Naive thymus-derived CD8-positive, alpha-beta T cell (primary cell): ENCODE results near the gene PNPO. TPM values are rescaled to one million over a fixed set of nuclear protein-coding genes. Genes with fewer than 3 reads are reported as not detected.

Experiments used
- ATAC-seq, 2 donors: fragments of 150-1000 bp; cut with Tn5 transposase in 1 of 2; sonication (Bioruptor Pico), chemical (Tn5 transposase) in 1 of 2; 1 replicate in 1 of 2; 2 replicates in 1 of 2; pipeline ENCODE4 v1.10.0; 2021; ENCODE audit warnings: mild to moderate bottlenecking in 2 of 2, moderate library complexity in 2 of 2
- POLR2A ChIA-PET: fragments of 350-600 bp; sonication (Branson Sonifier 250); formaldehyde crosslinking; loops from one replicate; lab custom pipeline; 2021; ENCODE audit warnings: antibody characterized with exemption; lab: Charles Lee
- DNase-seq, 10 donors: peaks; one replicate each; pipeline versions ENCODE4 v3.0.0 to v3.0.0-alpha.2; 2020 to 2022
- H3K27ac Mint-ChIP-seq, 10 donors: one replicate each; pipeline ENCODE4 v1.8.0; 2020 to 2022; ENCODE audit warnings: mild to moderate bottlenecking in 10 of 10, mixed read lengths in 10 of 10, moderate library complexity in 4 of 10, inconsistent platforms in 1 of 10
- H3K27me3 Mint-ChIP-seq, 5 donors: one replicate each; pipeline ENCODE4 v1.8.0; 2021 to 2022; ENCODE audit warnings: mixed read lengths in 5 of 5
- H3K36me3 Mint-ChIP-seq, 3 donors: one replicate each; pipeline ENCODE4 v1.8.0; 2020 to 2022; ENCODE audit warnings: mixed read lengths in 3 of 3, mild to moderate bottlenecking in 2 of 3, inconsistent platforms in 1 of 3
- H3K4me1 Mint-ChIP-seq, 4 donors: one replicate each; pipeline ENCODE4 v1.8.0; 2021 to 2022; ENCODE audit warnings: mixed read lengths in 4 of 4
- H3K4me3 Mint-ChIP-seq, 10 donors: one replicate each; pipeline ENCODE4 v1.8.0; 2020 to 2022; ENCODE audit warnings: mild to moderate bottlenecking in 10 of 10, mixed read lengths in 10 of 10, moderate library complexity in 6 of 10, inconsistent platforms in 1 of 10
- H3K9me3 Mint-ChIP-seq, 9 donors: one replicate each; pipeline ENCODE4 v1.8.0; 2020 to 2022; ENCODE audit warnings: mixed read lengths in 9 of 9, mild to moderate bottlenecking in 3 of 9, inconsistent platforms in 1 of 9, moderate library complexity in 1 of 9
- polyA plus RNA-seq, 3 donors: library from polyadenylated mRNA; unstranded; fragments of 300-500 nt; fragmentation: Illumina TruSeq; gene quantifications; one replicate each; pipeline ENCODE4 v1.2.3, GENCODE V29; 2021
- total RNA-seq, 8 experiments: library from RNA in 2 of 8; stranded (reverse) in 2 of 8; gene quantifications; one replicate each; pipeline ENCODE4 v1.2.3 and lab custom pipeline; 2021 to 2026

The PNPO gene
- total and polyA plus RNA-seq, 5 experiments from 2014 or later: 17.2 to 31.8 (median 26.0) TPM

DNA sequence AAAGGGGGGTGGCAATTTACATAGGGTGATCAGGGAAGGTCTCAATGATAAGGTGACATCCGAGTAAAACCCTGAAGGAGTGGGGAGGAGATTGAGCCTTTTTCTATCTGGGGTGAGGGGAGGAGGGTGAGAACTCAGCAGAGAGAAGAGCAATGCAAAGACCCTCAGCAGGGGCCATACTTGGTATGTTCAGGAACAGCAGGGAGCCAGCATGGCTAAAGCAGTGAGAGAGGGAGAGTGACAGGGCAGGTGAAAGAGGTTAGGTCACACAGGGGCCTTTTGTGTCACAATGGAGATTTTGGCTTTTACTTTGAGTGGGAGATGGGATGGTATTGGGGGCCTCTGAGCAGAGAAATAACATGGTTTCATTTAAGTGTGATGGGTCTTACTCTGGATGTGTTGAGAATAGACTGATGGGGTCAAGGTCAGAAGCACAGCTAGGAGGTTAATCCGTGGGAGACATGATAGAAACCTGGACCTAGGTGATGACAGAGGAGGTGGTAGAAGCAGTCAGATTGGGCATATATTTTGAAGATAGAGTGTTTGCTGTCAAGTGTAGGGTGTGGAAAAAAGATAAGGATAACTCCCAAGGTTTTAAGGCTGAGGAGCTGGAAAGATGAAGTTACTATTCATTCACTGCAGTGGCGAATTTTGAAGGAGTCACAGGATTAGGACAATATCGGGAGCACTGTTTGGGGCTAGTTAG, 39.2 kb upstream of the PNPO start:
- no peak overlapping the region for H3K4me3 Mint-ChIP-seq
- ATAC-seq (no peak), DNase-seq (no peak)
- H3K9me3 Mint-ChIP-seq: no peaks in the 10 kb centered on the region
- POLR2A ChIA-PET: no interaction called here
- peaks cover 0 to 70% (median 9%) of the 10 kb centered on the region in 3 donors for H3K36me3 Mint-ChIP-seq
- peaks cover 40 to 82% (median 70%) of the 10 kb centered on the region in 4 donors for H3K4me1 Mint-ChIP-seq
- H3K27me3 Mint-ChIP-seq: no peaks in the 10 kb centered on the region
- peak overlapping the region in 2 of 10 donors; percentile 19 to 58 for H3K27ac Mint-ChIP-seq

DNA sequence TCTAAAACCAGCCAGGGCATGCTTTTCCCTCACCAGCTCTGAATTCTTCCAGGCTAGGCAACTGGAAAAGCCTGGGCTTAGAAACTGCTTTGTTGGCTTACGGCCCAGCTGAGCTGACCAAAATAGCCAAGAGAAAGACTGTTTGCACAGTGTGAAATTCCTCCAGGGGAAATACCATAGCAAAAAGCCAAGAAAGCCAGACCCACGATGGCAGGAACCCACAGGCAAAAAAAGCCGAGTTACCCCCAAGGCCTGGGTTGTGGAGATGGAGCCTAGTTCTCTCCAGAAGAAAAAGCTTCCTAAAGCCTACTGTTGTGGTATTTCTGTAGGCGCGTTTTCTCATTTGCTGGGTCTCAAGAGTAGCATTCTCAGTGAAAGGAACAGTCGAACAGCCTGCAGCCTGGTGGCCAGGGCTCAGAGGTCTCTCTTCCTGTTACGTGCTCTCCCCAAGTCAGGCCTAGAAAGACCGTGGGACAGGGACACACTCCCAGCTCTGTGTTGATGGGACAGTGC, 36.1 kb upstream of the PNPO start:
- POLR2A ChIA-PET: interaction anchor here (1.9 kb wide), 1 partner anchor 10 kb away, joined by 12 read pairs; the partner anchor contains the start of gene SP2
- Mint-ChIP-seq H3K27ac (peak overlapping the region in 3 of 10 donors; percentile 42 to 85 (median 80)), H3K4me1 (peaks cover 38 to 77% (median 53%) of the 10 kb centered on the region in 4 donors), H3K36me3 (peaks cover 0 to 66% (median 5%) of the 10 kb centered on the region in 3 donors), H3K27me3 (no peaks in the 10 kb centered on the region), H3K9me3 (no peaks in the 10 kb centered on the region), H3K4me3 (no peak overlapping the region)
- DNase-seq (no peak), ATAC-seq (no peak)

DNA sequence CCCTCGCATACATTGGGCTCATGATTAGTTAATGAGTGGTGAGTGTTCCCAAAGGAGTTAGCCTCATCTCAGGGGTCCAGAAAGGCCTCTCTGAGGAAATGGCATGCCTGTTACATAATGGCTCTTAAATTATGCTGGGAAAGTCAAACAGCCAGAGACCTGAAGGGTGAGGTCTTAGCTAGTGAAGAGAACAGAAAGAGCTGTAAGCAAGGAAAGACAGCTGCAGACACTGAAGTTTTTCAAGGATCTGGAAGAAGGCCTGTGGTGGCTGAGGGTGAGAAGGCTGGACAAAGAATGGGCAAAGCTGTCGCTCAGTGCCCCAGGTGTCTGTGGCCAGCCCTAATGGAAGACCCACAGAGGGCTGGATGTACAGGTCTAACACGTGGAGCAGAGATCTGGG, 34.9 kb upstream of the PNPO start:
- ATAC-seq: no peak
- POLR2A ChIA-PET: no interaction called here
- Mint-ChIP-seq H3K27me3 (no peaks in the 10 kb centered on the region), H3K36me3 (peaks cover 0 to 60% (median 5%) of the 10 kb centered on the region in 3 donors), H3K4me3 (peak overlapping the region in 1 of 10 donors; percentile 39), H3K9me3 (no peaks in the 10 kb centered on the region), H3K4me1 (peaks cover 39 to 76% (median 52%) of the 10 kb centered on the region in 4 donors), H3K27ac (peak overlapping the region in 4 of 10 donors; percentile 30 to 80 (median 47))
- DNase-seq: no peak

DNA sequence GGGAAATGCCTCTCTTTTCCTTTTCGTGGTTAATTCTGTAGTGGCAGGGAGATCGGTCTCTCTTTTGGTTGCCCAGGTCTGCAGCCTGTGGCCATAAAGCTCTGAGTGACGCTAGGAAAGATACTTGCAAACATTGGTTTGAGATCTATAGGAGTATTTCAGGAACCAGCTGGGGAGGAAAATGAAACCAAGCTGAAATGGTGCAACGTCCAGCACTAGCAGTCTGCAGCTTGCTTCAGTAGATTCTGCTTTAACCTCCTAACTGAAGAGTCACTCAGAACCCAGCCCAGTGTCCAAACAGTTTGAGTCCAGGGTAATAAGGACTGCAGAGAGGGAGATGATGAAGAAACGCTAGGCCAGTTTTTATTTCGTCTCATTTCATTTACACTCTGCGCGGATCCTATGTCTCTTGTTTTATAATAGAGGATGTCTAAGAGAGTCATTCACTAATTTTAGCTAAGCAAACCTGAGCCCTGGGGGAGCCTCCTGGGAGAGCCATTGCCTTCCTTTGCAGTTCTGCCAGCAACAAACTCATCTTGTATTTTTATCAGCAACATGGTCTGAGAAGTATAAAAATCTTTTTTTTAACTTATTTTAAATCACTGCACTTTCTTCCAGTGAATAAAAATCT, 33.3 kb upstream of the PNPO start:
- Mint-ChIP-seq H3K4me3 (no peak overlapping the region), H3K27me3 (no peaks in the 10 kb centered on the region), H3K4me1 (peaks cover 34 to 67% (median 44%) of the 10 kb centered on the region in 4 donors), H3K27ac (peak overlapping the region in 1 of 10 donors; percentile 83), H3K9me3 (no peaks in the 10 kb centered on the region), H3K36me3 (peaks cover 0 to 58% (median 5%) of the 10 kb centered on the region in 3 donors)
- POLR2A ChIA-PET: interaction anchor here (0.7 to 1.1 kb wide), 2 partner anchors 13 to 1302 kb away, joined by 3 to 5 read pairs; partner anchors contain the start of genes ABI3, GNGT2 and SP2
- ATAC-seq (no peak), DNase-seq (no peak)

DNA sequence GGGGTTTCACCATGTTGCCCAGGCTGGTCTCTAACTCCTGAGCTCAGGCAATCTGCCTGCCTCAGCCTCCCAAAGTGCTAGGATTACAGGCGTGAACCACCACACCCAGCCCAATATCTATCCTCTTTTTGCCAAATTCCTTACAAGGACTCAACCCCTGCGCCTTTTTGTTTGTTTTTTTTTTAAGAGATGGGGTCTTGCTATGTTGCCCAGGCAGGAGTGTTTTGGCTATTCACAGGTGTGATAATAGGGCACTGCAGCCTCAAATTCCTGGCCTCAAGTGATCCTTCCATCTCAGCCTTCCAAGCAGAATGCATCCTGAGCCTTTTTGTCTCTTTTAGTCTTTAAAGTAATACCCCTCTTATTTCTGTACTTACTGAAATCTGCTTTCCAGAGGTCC, 28.3 kb upstream of the PNPO start:
- peaks cover 8 to 33% (median 20%) of the 10 kb centered on the region in 4 donors for H3K4me1 Mint-ChIP-seq
- POLR2A ChIA-PET: no interaction called here
- H3K4me3 Mint-ChIP-seq: no peak overlapping the region

DNA sequence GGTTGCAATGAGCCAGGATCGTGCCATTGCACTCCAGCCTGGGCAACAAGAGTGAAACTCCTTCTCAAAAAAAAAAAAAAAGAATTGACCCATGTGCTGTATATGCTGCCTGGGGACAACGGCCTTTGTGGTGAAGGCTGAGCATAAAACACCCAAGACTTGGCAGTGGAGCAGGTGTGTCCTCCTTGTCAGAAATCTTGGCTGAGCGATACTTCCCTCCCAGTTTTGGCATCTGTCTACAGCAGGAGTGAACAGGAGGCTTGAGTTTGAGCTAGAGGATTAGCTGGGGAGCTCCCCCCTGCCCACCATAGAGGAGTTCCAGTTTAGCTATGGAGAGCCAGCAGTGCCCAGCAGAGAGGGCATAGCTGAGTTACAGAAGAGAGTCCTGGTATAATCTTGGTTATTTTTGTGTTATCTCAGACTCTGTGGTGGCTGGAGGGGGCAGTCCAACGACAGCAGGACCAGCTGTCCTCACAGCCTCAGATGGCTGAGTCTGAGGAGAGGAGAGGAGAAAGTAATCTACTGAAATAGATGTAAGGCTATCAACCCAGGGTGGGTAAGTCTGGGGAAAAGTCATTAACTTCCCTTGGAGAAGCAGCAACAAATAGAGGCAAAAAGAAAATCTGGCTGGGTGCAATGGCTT, 26.9 kb upstream of the PNPO start:
- ATAC-seq: no peak
- no peaks in the 10 kb centered on the region for H3K9me3 Mint-ChIP-seq
- POLR2A ChIA-PET: interaction anchor here (0.7 to 1.1 kb wide), 4 partner anchors 15 to 27 kb away, joined by 3 to 4 read pairs (median 4); partner anchors contain the start of genes PNPO and SP2
- no peaks in the 10 kb centered on the region for H3K27me3 Mint-ChIP-seq
- H3K36me3 Mint-ChIP-seq: peaks cover 0 to 67% (median 9%) of the 10 kb centered on the region in 3 donors
- no peak for DNase-seq
- H3K4me1 Mint-ChIP-seq: peaks cover 6 to 26% (median 15%) of the 10 kb centered on the region in 4 donors
- H3K27ac Mint-ChIP-seq: peak overlapping the region; percentile 3 to 89 (median 70)
- H3K4me3 Mint-ChIP-seq: no peak overlapping the region

More for the DNA sequence above, 28.3 kb upstream of the PNPO start:
- ATAC-seq (no peak), DNase-seq (no peak)
- no peaks in the 10 kb centered on the region for H3K27me3 Mint-ChIP-seq
- H3K27ac Mint-ChIP-seq: peak overlapping the region in 3 of 10 donors; percentile 29 to 73 (median 69)
- no peaks in the 10 kb centered on the region for H3K9me3 Mint-ChIP-seq
- peaks cover 0 to 66% (median 10%) of the 10 kb centered on the region in 3 donors for H3K36me3 Mint-ChIP-seq

- POLR2A ChIA-PET: interaction anchor here (1.2 kb wide), 1 partner anchor 20 kb away, joined by 4 read pairs; the partner anchor contains the start of gene SP2
- H3K27ac Mint-ChIP-seq: peak overlapping the region in 5 of 10 donors; percentile 36 to 78 (median 49)
- ATAC-seq (no peak), DNase-seq (no peak)
- no peaks in the 10 kb centered on the region for H3K9me3 Mint-ChIP-seq
- H3K36me3 Mint-ChIP-seq: peaks cover 0 to 71% (median 12%) of the 10 kb centered on the region in 3 donors
- no peak overlapping the region for H3K4me3 Mint-ChIP-seq
- no peaks in the 10 kb centered on the region for H3K27me3 Mint-ChIP-seq
- peaks cover 6 to 14% (median 14%) of the 10 kb centered on the region in 4 donors for H3K4me1 Mint-ChIP-seq
These were observed 25.5 kb upstream of the PNPO start for GRCh38 chr17:47915776-47916398.

- no peak for DNase-seq
- no peak for ATAC-seq
- POLR2A ChIA-PET: interaction anchor here (1.2 kb wide), 1 partner anchor 21 kb away, joined by 4 read pairs; the partner anchor contains the start of gene SP2
- Mint-ChIP-seq H3K4me3 (no peak overlapping the region), H3K36me3 (peaks cover 0 to 78% (median 13%) of the 10 kb centered on the region in 3 donors), H3K27me3 (no peaks in the 10 kb centered on the region), H3K9me3 (no peaks in the 10 kb centered on the region), H3K4me1 (peaks cover 6 to 16% (median 14%) of the 10 kb centered on the region in 4 donors), H3K27ac (peak overlapping the region in 7 of 10 donors; percentile 11 to 78 (median 46))
These were observed 24.7 kb upstream of the PNPO start for GRCh38 chr17:47916489-47917208.

GRCh38 chr17:47917581-47917980, 23.8 kb upstream of the PNPO start:
- peaks cover 6 to 12% (median 10%) of the 10 kb centered on the region in 4 donors for H3K4me1 Mint-ChIP-seq
- no peak overlapping the region for H3K4me3 Mint-ChIP-seq
- POLR2A ChIA-PET: no interaction called here
- H3K27ac Mint-ChIP-seq: peak overlapping the region in 2 of 10 donors; percentile 7 to 49
- no peak for ATAC-seq
- DNase-seq: no peak
- no peaks in the 10 kb centered on the region for H3K27me3 Mint-ChIP-seq
- H3K36me3 Mint-ChIP-seq: peaks cover 0 to 77% (median 13%) of the 10 kb centered on the region in 3 donors
- no peaks in the 10 kb centered on the region for H3K9me3 Mint-ChIP-seq

GRCh38 chr17:47918006-47918405, 23.4 kb upstream of the PNPO start:
- POLR2A ChIA-PET: no interaction called here
- H3K36me3 Mint-ChIP-seq: peaks cover 0 to 81% (median 13%) of the 10 kb centered on the region in 3 donors
- H3K27ac Mint-ChIP-seq: peak overlapping the region in 4 of 10 donors; percentile 7 to 41 (median 23)
- H3K4me3 Mint-ChIP-seq: no peak overlapping the region
- peaks cover 6 to 12% (median 10%) of the 10 kb centered on the region in 4 donors for H3K4me1 Mint-ChIP-seq
- H3K9me3 Mint-ChIP-seq: no peaks in the 10 kb centered on the region
- no peak for DNase-seq
- no peak for ATAC-seq
- no peaks in the 10 kb centered on the region for H3K27me3 Mint-ChIP-seq

DNA sequence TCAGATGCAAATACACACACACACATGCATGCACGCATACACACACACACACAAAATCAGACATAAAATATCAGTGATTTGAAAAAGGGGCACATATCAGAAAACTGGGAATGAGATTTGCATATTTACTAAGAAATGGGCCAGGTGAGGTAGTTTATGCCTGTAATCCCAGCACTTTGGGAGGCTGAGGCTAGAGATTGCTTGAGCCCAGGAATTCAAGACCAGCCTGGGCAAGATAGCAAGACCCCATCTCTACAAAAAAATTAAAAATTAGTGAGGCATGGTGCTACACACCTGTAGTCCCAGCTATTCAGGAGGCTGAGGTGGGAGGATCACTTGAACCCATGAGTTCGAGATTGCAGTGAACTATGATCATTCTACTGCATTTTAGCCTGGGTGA, 22.4 kb upstream of the PNPO start:
- DNase-seq (no peak), ATAC-seq (no peak)
- Mint-ChIP-seq H3K27ac (peak overlapping the region in 1 of 10 donors; percentile 20), H3K27me3 (no peaks in the 10 kb centered on the region), H3K9me3 (no peaks in the 10 kb centered on the region), H3K36me3 (peaks cover 0 to 91% (median 17%) of the 10 kb centered on the region in 3 donors), H3K4me1 (peaks cover 6 to 12% (median 10%) of the 10 kb centered on the region in 4 donors), H3K4me3 (no peak overlapping the region)
- POLR2A ChIA-PET: no interaction called here
